CD14-positive monocyte (primary cell): Measurements from ENCODE around the gene ANKRD39. TPM values are rescaled to one million over a fixed set of nuclear protein-coding genes. Genes with fewer than 3 reads are reported as not detected.

Experiments
- DNase-seq, 3 donors: peaks; one replicate each; pipeline ENCODE4 v3.0.0-alpha.2; 2011 to 2022
- H2AFZ ChIP-seq: 2 replicates; pipeline ENCODE4 v1.6.0; 2012; ENCODE audit warnings: mild to moderate bottlenecking, low read depth, low read length, inconsistent platforms; ENCODE audit not compliant: insufficient read depth, poor library complexity, severe bottlenecking
- H3K27ac ChIP-seq, 2 donors: 1 replicate in 1 of 2; 2 replicates in 1 of 2; pipeline ENCODE4 v1.5.1; 2012 to 2013; ENCODE audit warnings: low read length in 2 of 2, control low read depth in 1 of 2, inconsistent platforms in 1 of 2, low read depth in 1 of 2, mild to moderate bottlenecking in 1 of 2
- H3K27me3 ChIP-seq, 2 donors: one replicate each; pipeline versions ENCODE4 v1.6.0 to v1.6.1; 2011 to 2013; ENCODE audit warnings: low read length in 2 of 2; ENCODE audit not compliant: control insufficient read depth in 2 of 2, insufficient read depth in 2 of 2
- H3K36me3 ChIP-seq, 2 donors: replicated peaks in 1 of 2; 1 replicate in 1 of 2; 2 replicates in 1 of 2; pipeline versions ENCODE4 v1.5.1 to v1.6.1; 2012 to 2013; ENCODE audit warnings: low read length in 2 of 2, control low read depth in 1 of 2, inconsistent platforms in 1 of 2, mild to moderate bottlenecking in 1 of 2; ENCODE audit not compliant: insufficient read depth in 2 of 2, control insufficient read depth in 1 of 2
- H3K4me1 ChIP-seq, 2 donors: 1 replicate in 1 of 2; 2 replicates in 1 of 2; pipeline versions ENCODE4 v1.5.1 to v1.6.1; 2012 to 2013; ENCODE audit warnings: low read length in 2 of 2, control low read depth in 1 of 2, inconsistent platforms in 1 of 2, mild to moderate bottlenecking in 1 of 2, moderate library complexity in 1 of 2; ENCODE audit not compliant: insufficient read depth in 2 of 2, control insufficient read depth in 1 of 2
- H3K4me2 ChIP-seq: replicated peaks from 2 replicates; pipeline ENCODE3; 2012; ENCODE audit warnings: low read length, moderate library complexity, mild to moderate bottlenecking; ENCODE audit not compliant: poor library complexity, severe bottlenecking; ENCODE audit errors: extremely low read depth
- H3K4me3 ChIP-seq, 3 experiments: fragments of 200-600 bp in 1 of 3; sonication (generic) in 1 of 3; replicated peaks in 1 of 3; 1 replicate in 2 of 3; 2 replicates in 1 of 3; pipeline ENCODE4 v1.5.1; 2011 to 2013; ENCODE audit warnings: low read length in 3 of 3, mild to moderate bottlenecking in 3 of 3, control low read depth in 2 of 3, low read depth in 2 of 3, inconsistent platforms in 1 of 3, moderate library complexity in 1 of 3
- H3K79me2 ChIP-seq: 2 replicates; pipeline ENCODE4 v1.6.0; 2012; ENCODE audit warnings: mild to moderate bottlenecking, control low read depth, inconsistent platforms, low read length, moderate library complexity; ENCODE audit not compliant: insufficient read depth
- H3K9ac ChIP-seq: 2 replicates; pipeline ENCODE4 v1.6.0; 2017; ENCODE audit warnings: low read length, mild to moderate bottlenecking; ENCODE audit not compliant: insufficient read depth, poor library complexity, severe bottlenecking
- H3K9me3 ChIP-seq, 2 donors: replicated peaks in 1 of 2; 1 replicate in 1 of 2; 2 replicates in 1 of 2; pipeline versions ENCODE4 v1.5.1 to v1.6.1; 2012 to 2013; ENCODE audit warnings: low read length in 2 of 2, control low read depth in 1 of 2; ENCODE audit not compliant: control insufficient read depth in 1 of 2, insufficient read depth in 1 of 2
- H4K20me1 ChIP-seq: 2 replicates; pipeline ENCODE4 v1.6.0; 2012; ENCODE audit warnings: mild to moderate bottlenecking, low read length, control low read depth, moderate library complexity; ENCODE audit not compliant: insufficient read depth
- H3K27ac Mint-ChIP-seq, 7 donors: one replicate each; pipeline ENCODE4 v1.8.0; 2020; ENCODE audit warnings: mild to moderate bottlenecking in 7 of 7, mixed read lengths in 7 of 7, moderate library complexity in 6 of 7, inconsistent platforms in 2 of 7
- H3K27me3 Mint-ChIP-seq, 3 donors: one replicate each; pipeline ENCODE4 v1.8.0; 2021 to 2022; ENCODE audit warnings: low read depth in 3 of 3, mild to moderate bottlenecking in 3 of 3, mixed read lengths in 3 of 3, moderate library complexity in 3 of 3, inconsistent platforms in 1 of 3
- H3K36me3 Mint-ChIP-seq, 2 donors: one replicate each; pipeline ENCODE4 v1.8.0; 2020; ENCODE audit warnings: mixed read lengths in 2 of 2, inconsistent platforms in 1 of 2, mild to moderate bottlenecking in 1 of 2
- H3K4me1 Mint-ChIP-seq: one replicate; pipeline ENCODE4 v1.8.0; 2020; ENCODE audit warnings: mild to moderate bottlenecking, mixed read lengths
- H3K4me3 Mint-ChIP-seq, 2 donors: one replicate each; pipeline ENCODE4 v1.8.0; 2020; ENCODE audit warnings: mild to moderate bottlenecking in 2 of 2, mixed read lengths in 2 of 2, moderate library complexity in 1 of 2
- H3K9me3 Mint-ChIP-seq, 7 donors: one replicate each; pipeline ENCODE4 v1.8.0; 2020 to 2022; ENCODE audit warnings: mixed read lengths in 7 of 7, mild to moderate bottlenecking in 6 of 7, moderate library complexity in 6 of 7, inconsistent platforms in 2 of 7
- CTCF ChIP-seq: fragments of 200-600 bp; IDR thresholded peaks from one replicate; pipeline ENCODE4 v1.8.0; 2022; ENCODE audit warnings: antibody characterized with exemption, mild to moderate bottlenecking
- WGBS: methylation state at CpG from one replicate; pipeline ENCODE4 v1.1.5; 2013; ENCODE audit warnings: missing lambda C conversion rate; ENCODE audit not compliant: insufficient coverage; 5-methylcytosine and 5-hydroxymethylcytosine counted together
- intact Hi-C, 2 donors: fragments of 100-400 bp; cut with micrococcal nuclease; formaldehyde crosslinking; loops; one replicate each; pipeline versions ENCODE4 v1.15.0 to v1.15.1; 2023
- polyA plus RNA-seq, 3 donors: library from polyadenylated mRNA; depleted of rRNA in 1 of 3; unstranded in 2 of 3; stranded (reverse) in 1 of 3; fragments of 300-500 nt in 2 of 3; fragments of >200 nt in 1 of 3; fragmentation: Illumina TruSeq in 2 of 3; gene quantifications; 1 replicate in 2 of 3; 2 replicates in 1 of 3; pipeline ENCODE4 v1.2.3, GENCODE V29; 2012 to 2021

ANKRD39 gene
- polyA plus RNA-seq, 3 donors = 6.2 to 9.7 (median 9.0) TPM

GRCh38 chr2:96861074-96861473 lies 3.3 kb upstream of the ANKRD39 start:
- H3K27me3 Mint-ChIP-seq = peaks cover 31 to 64% (median 49%) of the 10 kb centered on the region in 3 donors
- no peaks in the 10 kb centered on the region for H3K36me3 ChIP-seq
- intact Hi-C loops = no loop called here
- no peaks in the 10 kb centered on the region for H3K9me3 ChIP-seq
- peaks cover 52% of the 10 kb centered on the region for H3K4me1 Mint-ChIP-seq
- H3K27ac Mint-ChIP-seq = no peak overlapping the region
- peak overlapping the region in 1 of 2 donors; percentile 46 for H3K4me3 Mint-ChIP-seq
- H3K79me2 ChIP-seq = peaks cover 13% of the 10 kb centered on the region
- WGBS = 98% methylated on average over 8 of the region's 17 CpGs
- H2AFZ ChIP-seq = no peak overlapping the region
- H3K27ac ChIP-seq = no peak overlapping the region
- TF ChIP-seq CTCF = no peak
- DNase-seq = no peak
- peaks cover 0 to 3% (median 0%) of the 10 kb centered on the region in 7 donors for H3K9me3 Mint-ChIP-seq
- no peak overlapping the region for H3K4me3 ChIP-seq
- peaks cover 10% of the 10 kb centered on the region for H4K20me1 ChIP-seq
- H3K36me3 Mint-ChIP-seq = peaks cover 18 to 27% of the 10 kb centered on the region in 2 donors
- H3K27me3 ChIP-seq = peaks cover 0 to 52% of the 10 kb centered on the region in 2 donors
- peaks cover 48 to 54% of the 10 kb centered on the region in 2 donors for H3K4me1 ChIP-seq
- no peak overlapping the region for H3K9ac ChIP-seq
- H3K4me2 ChIP-seq = no peak overlapping the region

- H3K4me1 ChIP-seq = peaks cover 45 to 48% of the 10 kb centered on the region in 2 donors
Measured at GRCh38 chr2:96860065-96861029, 2.5 kb upstream of the ANKRD39 start.

More at GRCh38 chr2:96860065-96861029, 2.5 kb upstream of the ANKRD39 start:
- H3K4me2 ChIP-seq = no peak overlapping the region
- intact Hi-C loops = no loop called here
- Mint-ChIP-seq H3K27ac (peak overlapping the region in 1 of 7 donors; percentile 25), H3K4me3 (peak overlapping the region in 1 of 2 donors; percentile 43), H3K36me3 (peaks cover 14 to 22% of the 10 kb centered on the region in 2 donors), H3K27me3 (peaks cover 25 to 56% (median 43%) of the 10 kb centered on the region in 3 donors), H3K4me1 (peaks cover 47% of the 10 kb centered on the region), H3K9me3 (peaks cover 0 to 3% (median 0%) of the 10 kb centered on the region in 7 donors)
- no peaks in the 10 kb centered on the region for H3K9me3 ChIP-seq
- peak in 1 of 3 donors; percentile 56 for DNase-seq
- WGBS = 73% methylated on average over 32 of the region's 38 CpGs
- H4K20me1 ChIP-seq = peaks cover 3% of the 10 kb centered on the region
- no peak for TF ChIP-seq CTCF
- peaks cover 0 to 44% of the 10 kb centered on the region in 2 donors for H3K27me3 ChIP-seq
- no peak overlapping the region for H2AFZ ChIP-seq
- no peak overlapping the region for H3K27ac ChIP-seq
- no peak overlapping the region for H3K4me3 ChIP-seq
- H3K9ac ChIP-seq = no peak overlapping the region
- peaks cover 17% of the 10 kb centered on the region for H3K79me2 ChIP-seq
- no peaks in the 10 kb centered on the region for H3K36me3 ChIP-seq
